ENCODE results near the gene TMX2. TPM values are rescaled to one million over a fixed set of nuclear protein-coding genes. Genes with fewer than 3 reads are reported as not detected.
"Not testable (repeated sequence)": the region's sequence is repeated elsewhere in the genome, so short reads cannot be mapped to it uniquely, and the experiment has no call there.

TMX2 gene
- total RNA-seq, 1 experiment from 2014 or later: 161 TPM

GRCh38 chr11:57713835-57714234 is 1.4 kb downstream of the TMX2 start:
- no peak for TF ChIP-seq CTCF (IDR thresholded peaks at IDR 0.05; ENCODE audit: unreplicated experiment)
- intact Hi-C loops (cut with micrococcal nuclease): loop anchor here (2.0 to 5.0 kb wide), 2 partner anchors 45 to 147 kb away; partner anchors contain the start of genes UBE2L6 and ZDHHC5
- peaks cover 16% of the 10 kb centered on the region for H3K4me1 Mint-ChIP-seq (ENCODE audit: insufficient read depth, unreplicated experiment)
- ChIA-PET POLR2A (interaction anchor here (0.6 to 3.9 kb wide), 15 partner anchors 10 to 388 kb away, joined by 3 to 42 read pairs (median 4); partner anchors contain the start of genes CLP1, CTNND1 and SELENOH), CTCF (interaction anchor here (0.7 to 3.6 kb wide), 6 partner anchors 12 to 800 kb away, joined by 3 to 25 read pairs (median 4); no protein-coding TSS in a partner anchor)
- H3K36me3 Mint-ChIP-seq (ENCODE audit: insufficient read depth, unreplicated experiment): peaks cover 27% of the 10 kb centered on the region
- peak overlapping the region; percentile 81 for H3K27ac Mint-ChIP-seq (ENCODE audit: low read depth, unreplicated experiment)
- H3K4me3 Mint-ChIP-seq (ENCODE audit: unreplicated experiment): peak overlapping the region; percentile 90
- DNase-seq (ENCODE audit: unreplicated experiment): no peak
- no TSS peak for BruUV-seq (replicated peaks)
- H3K9me3 Mint-ChIP-seq (ENCODE audit: unreplicated experiment): no peaks in the 10 kb centered on the region
- no peaks in the 10 kb centered on the region for H3K27me3 Mint-ChIP-seq (ENCODE audit: insufficient read depth, unreplicated experiment)

- BruUV-seq (replicated peaks); DNase-seq (ENCODE audit: unreplicated experiment); H3K27me3 Mint-ChIP-seq (ENCODE audit: insufficient read depth, unreplicated experiment); H3K4me3 Mint-ChIP-seq (ENCODE audit: unreplicated experiment); CTCF ChIA-PET; H3K9me3 Mint-ChIP-seq (ENCODE audit: unreplicated experiment); intact Hi-C loops (cut with micrococcal nuclease); POLR2A ChIA-PET; H3K4me1 Mint-ChIP-seq (ENCODE audit: insufficient read depth, unreplicated experiment); H3K27ac Mint-ChIP-seq (ENCODE audit: low read depth, unreplicated experiment): not testable (repeated sequence)
- H3K36me3 Mint-ChIP-seq (ENCODE audit: insufficient read depth, unreplicated experiment): peaks cover 42% of the 10 kb centered on the region
Measured at GRCh38 chr11:57716726-57717125, 4.3 kb downstream of the TMX2 start.

- Mint-ChIP-seq H3K9me3 (ENCODE audit: unreplicated experiment) (no peaks in the 10 kb centered on the region), H3K27ac (ENCODE audit: low read depth, unreplicated experiment) (peak overlapping the region; percentile 14), H3K27me3 (ENCODE audit: insufficient read depth, unreplicated experiment) (no peaks in the 10 kb centered on the region), H3K4me1 (ENCODE audit: insufficient read depth, unreplicated experiment) (peaks cover 8% of the 10 kb centered on the region), H3K4me3 (ENCODE audit: unreplicated experiment) (no peak overlapping the region), H3K36me3 (ENCODE audit: insufficient read depth, unreplicated experiment) (peaks cover 20% of the 10 kb centered on the region)
- POLR2A ChIA-PET: interaction anchor here (1.0 to 1.4 kb wide), 2 partner anchors 12 to 15 kb away, joined by 3 to 4 read pairs; partner anchors contain the start of genes MED19 and TMX2
- intact Hi-C loops (cut with micrococcal nuclease): no loop called here
- no peak for DNase-seq (ENCODE audit: unreplicated experiment)
- no TSS peak for BruUV-seq (replicated peaks)
- CTCF ChIA-PET: interaction anchor here (0.8 to 1.1 kb wide), 2 partner anchors 13 to 799 kb away, joined by 3 read pairs; no protein-coding TSS in a partner anchor
- TF ChIP-seq CTCF (IDR thresholded peaks at IDR 0.05; ENCODE audit: unreplicated experiment): no peak
Measured at GRCh38 chr11:57727185-57727584, 14.8 kb downstream of the TMX2 start.

- TF ChIP-seq CTCF (IDR thresholded peaks at IDR 0.05; ENCODE audit: unreplicated experiment): no peak
- no TSS peak for BruUV-seq (replicated peaks)
- ChIA-PET CTCF (interaction anchor here (0.7 to 0.9 kb wide), 2 partner anchors 12 to 88 kb away, joined by 3 read pairs; no protein-coding TSS in a partner anchor), POLR2A (interaction anchor here (1.0 to 2.1 kb wide), 4 partner anchors 13 to 17 kb away, joined by 3 to 8 read pairs (median 7); partner anchors contain the start of genes MED19, SELENOH and TMX2)
- Mint-ChIP-seq H3K4me3 (ENCODE audit: unreplicated experiment) (no peak overlapping the region), H3K36me3 (ENCODE audit: insufficient read depth, unreplicated experiment) (peaks cover 17% of the 10 kb centered on the region), H3K27me3 (ENCODE audit: insufficient read depth, unreplicated experiment) (no peaks in the 10 kb centered on the region), H3K9me3 (ENCODE audit: unreplicated experiment) (no peaks in the 10 kb centered on the region), H3K4me1 (ENCODE audit: insufficient read depth, unreplicated experiment) (peaks cover 10% of the 10 kb centered on the region), H3K27ac (ENCODE audit: low read depth, unreplicated experiment) (no peak overlapping the region)
- intact Hi-C loops (cut with micrococcal nuclease): no loop called here
- no peak for DNase-seq (ENCODE audit: unreplicated experiment)
Measured at GRCh38 chr11:57728829-57729228, 16.4 kb downstream of the TMX2 start.

Measured in MCF 10A (cell line).